Measurements from ENCODE around the gene CLHC1.
"Not testable (repeated sequence)": the region's sequence is repeated elsewhere in the genome, so short reads cannot be mapped to it uniquely, and the experiment has no call there.

Gene CLHC1

DNA sequence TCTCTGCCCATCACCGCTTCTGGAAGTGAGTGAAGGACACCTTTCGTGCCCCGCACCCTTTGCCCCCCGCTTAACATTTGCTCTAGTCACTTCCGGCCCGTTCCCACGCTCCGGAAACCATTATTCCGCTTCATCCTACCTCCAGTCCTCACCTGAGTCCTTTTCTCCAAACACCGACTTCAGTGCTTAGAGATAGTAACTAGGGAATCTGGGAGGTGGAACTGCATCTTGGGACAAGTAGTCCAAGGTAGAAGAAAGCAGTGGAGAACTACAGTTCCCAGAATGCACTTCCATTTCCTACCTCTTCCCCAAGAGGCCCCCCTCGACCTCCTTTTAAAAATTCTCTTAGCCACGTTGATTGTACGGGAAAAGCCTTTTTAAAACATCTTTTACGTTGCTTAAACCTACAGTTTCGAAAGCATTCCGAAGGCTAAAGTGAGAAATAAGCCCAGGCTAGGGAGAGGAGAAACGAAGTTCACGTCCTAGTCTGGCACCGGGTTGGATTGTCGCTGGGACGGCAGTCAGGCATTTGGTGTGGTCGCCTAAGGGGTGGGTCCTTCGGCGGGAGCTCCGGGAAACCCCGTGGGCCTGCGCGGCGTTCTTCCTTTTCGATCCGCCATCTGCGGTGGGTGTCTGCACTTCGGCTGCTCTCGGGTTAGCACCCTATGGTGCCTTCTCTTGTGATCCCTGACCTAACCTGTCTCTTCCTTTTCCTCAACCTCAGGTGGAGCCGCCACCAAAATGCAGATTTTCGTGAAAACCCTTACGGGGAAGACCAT lies at the start of gene CLHC1, which contains the start of gene RPS27A:
Gene CLHC1, minus strand, starts transcription at position 210 of the 779 bp plus-strand sequence. CDS start 9,882 bp downstream, outside the sequence.
Gene RPS27A, plus strand, starts transcription at position 605 of the 779 bp plus-strand sequence. Its CDS starts 137 bp downstream, at position 742.
- DNase-seq: peak; percentile 93

DNA sequence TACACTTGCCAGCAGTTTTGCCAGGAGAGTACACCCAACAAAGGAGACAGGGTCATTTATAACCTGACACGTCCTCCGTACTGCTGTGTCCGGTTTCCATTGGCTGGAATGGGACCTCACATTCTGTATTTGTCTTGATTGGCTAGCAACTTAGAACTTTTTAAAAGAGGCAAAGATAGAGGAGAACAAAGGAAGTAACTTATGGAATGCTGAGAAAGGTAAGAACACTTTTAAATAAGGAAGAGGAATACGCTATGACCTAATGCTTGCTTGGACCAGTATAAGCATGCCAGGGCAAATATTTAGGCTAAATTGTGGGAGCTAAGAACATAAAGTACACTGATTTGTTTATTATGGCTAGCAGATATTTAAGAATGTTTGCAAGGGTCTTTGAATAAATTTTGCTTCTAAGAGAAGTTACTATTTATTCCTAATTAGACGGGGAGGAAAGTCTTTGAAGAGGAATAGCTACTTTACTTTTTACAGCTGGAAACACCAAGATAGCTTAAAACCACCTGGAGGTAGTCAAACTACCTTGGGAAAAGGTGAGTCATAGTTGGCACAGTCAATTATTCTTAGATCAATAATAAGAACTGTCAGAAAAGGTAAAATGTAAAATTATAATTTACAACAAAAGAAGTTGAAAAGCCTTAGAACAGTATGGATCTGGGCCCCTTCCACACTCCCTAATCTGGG lies 48.9 kb upstream of the CLHC1 start:
- not testable (repeated sequence) for DNase-seq

DNA sequence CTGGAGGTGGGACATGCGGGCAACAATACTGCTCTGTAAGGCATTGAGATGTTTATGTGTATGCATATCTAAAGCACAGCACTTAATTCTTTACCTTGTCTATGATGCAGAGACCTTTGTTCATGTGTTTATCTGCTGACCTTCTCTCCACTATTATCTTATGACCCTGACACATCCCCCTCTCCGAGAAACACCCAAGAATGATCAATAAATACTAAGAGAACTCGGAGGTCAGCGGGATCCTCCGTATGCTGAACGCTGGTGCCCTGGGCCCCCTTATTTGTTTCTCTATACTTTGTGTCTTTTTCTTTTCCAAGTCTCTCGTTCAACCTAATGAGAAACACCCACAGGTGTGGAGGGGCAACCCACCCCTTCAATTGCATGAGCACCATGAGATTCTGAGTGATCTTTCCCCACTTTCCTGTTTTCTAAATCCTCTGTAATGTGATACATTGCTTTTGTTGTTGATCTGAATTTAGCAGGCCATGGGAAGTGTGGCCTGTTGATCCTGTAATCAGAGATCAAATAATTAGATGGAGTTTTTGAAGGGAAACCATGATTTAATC lies 47.8 kb upstream of the CLHC1 start:
- DNase-seq: not testable (repeated sequence)

DNA sequence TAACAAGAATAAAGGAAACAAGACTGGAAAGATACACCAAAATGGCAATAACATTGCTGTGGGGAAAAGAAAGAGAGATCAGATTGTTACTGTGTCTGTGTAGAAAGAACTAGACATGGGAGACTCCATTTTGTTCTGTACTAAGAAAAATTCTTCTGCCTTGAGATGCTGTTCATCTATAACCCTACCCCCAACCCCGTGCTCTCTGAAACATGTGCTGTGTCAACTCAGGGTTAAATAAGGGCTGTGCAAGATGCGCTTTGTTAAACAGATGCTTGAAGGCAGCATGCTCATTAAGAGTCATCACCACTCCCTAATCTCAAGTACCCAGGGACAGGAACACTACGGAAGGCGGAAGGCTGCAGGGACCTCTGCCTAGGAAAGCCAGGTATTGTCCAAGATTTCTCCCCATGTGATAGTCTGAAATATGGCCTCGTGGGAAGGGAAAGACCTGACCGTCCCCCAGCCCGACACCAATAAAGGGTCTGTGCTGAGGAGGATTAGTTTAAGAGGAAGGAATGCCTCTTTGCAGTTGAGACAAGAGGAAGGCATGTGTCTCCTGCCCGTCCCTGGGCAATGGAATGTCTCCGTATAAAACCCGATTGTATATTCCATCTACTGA lies 47.2 kb upstream of the CLHC1 start:
- DNase-seq: not testable (repeated sequence)

DNA sequence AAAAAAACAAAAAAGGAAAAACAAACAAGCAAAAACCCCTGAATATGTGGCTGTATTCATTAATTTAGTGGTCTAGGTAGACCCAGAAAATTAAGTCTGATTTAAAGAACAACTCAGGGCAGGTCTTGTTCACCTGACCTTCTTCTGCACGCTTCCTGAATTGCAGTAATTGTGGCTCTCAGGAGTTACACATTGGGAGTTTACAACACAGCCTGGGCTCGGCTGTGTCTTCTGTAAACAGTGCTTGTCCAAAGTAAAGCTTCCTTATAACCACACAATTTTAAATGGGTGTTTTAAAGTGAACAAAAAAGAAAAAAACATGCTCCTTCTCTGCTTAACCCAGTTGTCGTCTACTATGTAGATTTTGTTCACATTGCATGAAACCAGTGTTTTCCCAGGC lies 45.2 kb upstream of the CLHC1 start:
- no peak for DNase-seq

DNA sequence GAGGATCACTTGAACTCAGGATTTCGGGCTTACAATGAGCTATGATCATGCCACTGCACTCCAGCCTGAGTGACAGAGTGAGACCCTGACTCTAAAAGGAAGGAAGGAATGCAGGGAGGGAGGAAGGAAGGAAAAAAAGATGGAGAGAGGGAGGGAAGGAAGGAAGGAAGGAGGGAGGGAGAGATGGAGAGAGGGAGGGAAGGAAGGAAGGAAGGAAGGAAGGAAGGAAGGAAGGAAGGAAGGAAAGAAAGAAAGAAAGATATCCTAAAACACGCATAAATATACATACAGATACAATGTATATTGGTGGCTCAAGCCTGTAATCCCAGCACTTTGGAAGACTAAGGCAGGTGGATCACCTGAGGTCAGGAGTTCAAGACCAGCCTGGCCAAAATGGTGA lies 42.3 kb upstream of the CLHC1 start:
- not testable (repeated sequence) for DNase-seq

DNA sequence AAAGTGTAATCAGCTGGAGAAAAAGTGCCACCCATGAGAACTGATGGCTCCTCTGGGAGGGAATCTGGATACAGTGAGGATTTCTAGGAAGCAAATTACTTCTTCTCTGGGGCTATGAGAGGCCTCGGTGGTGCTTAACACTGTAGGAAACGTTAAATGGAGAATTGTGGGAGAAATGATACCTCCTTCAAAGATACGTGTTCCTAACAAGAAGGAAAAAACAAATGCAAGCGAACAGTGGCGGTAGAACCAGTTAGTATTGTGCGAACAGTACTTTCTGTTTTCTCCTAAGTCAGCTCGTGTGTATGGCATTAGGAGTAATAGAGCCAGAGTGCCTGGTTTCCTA lies 37.5 kb upstream of the CLHC1 start:
- DNase-seq: no peak

DNA sequence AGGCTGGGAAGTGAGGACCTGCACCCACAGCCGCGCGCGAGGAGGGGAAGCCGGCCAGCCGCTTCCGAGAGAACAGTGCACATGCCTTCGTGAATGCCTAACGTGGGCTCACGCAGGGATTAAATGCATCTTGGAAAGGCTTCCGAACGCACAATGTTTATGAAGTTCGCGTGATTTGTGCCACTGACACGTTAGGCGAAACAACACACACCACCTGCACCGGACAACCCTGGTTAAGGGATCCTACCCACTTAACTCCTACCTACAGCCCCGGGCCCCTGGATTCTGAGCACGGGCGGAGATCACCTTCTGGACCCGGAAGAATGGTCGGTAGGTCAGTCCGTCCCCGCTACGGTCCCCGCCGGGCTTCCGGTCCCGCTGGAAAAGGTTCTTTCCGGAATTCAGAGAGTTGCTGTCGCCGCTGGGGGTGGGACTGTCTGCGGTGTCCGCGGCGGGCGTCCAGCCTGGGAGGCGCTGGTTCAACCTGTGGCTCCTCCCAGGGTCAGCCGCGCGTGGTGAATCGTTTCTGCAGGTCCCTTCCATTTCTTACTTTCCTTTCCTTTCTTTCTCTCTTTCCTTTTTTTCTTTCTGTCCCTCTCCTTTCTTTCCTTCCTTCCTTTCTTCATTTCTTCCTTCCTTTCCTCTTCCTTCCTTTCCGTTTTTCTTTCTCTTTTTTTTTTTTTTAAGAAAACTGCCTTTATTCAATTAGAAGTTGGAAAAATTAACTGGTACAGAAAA lies 37.0 kb upstream of the CLHC1 start, which contains the start of gene MTIF2:
Gene MTIF2, minus strand, starts transcription at position 325 of the 738 bp plus-strand sequence. CDS start 5,373 bp downstream, outside the sequence.
- DNase-seq: peak; percentile 61

DNA sequence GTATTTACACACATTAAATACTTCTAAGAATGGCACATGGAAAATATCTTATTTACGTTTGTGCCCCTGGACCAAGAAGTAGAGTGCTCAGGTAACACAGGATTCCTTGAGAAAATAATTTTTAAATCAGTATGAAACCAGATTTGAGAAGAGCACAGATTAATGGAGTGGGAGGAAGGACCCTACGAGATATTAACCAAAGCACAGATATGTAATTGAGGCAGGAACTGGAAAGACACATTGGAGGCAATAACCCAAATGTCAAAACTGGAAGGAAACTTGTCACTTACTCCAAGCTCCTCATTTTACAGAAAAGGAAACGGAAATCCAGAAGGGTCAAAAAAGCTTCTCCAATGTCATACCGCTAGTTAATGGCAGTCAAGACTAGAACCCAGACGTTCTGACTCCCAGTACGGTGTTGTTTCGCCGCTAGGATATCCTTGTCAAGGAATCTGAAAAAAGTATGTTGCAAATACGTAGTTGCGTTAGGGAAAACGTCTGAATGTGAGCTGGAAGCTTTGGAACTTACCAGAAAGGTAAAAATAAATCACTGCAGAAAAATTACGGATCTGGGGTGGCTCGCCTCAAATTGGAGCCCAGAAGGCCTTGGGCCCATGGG lies 36.3 kb upstream of the CLHC1 start:
- no peak for DNase-seq

DNA sequence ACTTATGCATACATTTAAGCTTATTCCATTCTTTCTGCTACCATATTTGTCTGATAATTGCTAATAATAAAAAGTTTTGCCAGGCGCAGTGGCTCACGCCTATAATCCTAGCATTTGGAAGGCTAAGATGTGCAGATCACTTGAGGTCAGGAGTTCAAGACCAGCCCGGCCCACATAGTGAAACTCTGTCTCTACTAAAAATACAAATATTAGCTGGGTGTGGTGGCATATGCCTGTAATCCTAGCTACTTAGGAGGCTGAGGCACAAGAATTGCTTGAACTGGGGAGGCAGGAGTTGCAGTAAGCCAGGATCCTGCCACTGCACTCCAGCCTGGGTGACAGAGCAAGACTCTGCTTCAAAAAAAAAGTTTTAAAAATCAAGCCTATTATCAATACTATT lies 27.5 kb upstream of the CLHC1 start:
- DNase-seq: not testable (repeated sequence)

DNA sequence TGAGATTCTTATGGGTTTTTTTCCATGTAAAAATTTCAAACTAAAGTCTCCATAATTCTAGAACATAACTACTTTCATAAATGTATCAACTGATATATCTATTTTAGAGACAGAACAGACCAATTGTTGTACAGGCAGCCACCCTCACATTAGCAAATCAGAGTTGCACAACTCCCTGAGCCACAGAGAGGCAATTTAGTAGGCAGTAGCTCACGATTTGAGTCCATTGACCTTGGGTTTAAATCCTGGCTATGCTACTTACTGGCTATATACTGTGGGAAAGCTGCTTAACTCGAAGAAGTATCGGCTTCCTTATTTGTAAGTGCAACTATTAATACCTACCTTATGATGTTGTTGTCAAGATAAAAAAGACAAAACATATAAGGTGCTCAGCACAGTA lies 20.7 kb upstream of the CLHC1 start:
- no peak for DNase-seq

DNA sequence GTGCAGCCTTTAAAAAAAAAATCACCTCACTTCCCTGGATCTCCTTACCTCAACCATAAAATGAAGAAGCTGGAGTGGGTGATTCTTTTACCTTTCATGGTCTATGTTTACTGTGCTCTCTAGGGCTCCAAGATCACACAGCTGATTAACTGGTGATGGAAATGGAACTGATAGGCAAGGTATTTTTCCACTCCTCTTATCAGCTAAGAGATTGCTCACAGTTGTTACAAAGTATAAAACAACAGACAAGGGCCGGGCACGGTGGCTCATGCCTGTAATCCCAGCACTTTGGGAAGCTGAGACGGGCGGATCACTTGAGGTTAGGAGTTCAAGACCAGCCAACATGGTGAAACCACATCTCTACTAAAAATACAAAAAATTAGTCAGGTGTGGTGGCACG lies 14.9 kb upstream of the CLHC1 start:
- no peak for DNase-seq

DNA sequence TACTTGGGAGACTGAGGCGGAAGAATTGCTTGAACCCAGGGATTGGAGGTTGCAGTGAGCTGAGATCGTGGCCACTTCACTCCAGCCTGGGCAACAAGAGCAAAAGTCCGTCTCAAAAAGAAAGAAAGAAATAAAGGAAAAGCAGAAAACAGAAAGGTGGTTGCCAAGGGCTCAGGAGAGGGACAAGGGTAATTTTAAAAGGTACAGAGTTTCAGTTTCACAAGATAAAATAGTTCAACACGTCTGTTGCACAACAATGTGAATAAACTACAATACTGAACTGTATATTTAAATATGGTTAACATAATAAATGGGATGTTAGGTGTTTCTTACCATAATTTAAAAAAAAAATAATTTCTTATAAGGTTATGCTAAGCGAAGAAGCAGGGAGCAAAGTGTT lies 13.3 kb upstream of the CLHC1 start:
- DNase-seq: no peak

DNA sequence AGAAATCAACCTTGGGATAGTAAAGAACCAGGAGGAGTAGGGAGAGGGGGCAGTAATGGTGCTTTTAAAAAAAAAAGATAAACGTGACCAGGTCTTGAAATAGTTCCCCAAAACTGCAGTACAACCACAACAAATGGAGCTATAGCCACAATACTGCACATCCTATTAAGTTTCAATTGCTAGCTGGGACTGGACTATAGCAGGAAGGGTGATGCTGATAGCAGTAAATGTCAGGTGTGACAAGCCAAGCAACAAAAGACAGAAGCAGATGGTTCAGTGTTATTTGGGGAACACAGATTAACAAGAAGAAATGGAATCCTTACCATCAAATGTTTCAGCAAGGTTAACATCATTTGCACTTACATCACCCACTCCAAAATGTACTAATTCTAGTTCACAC lies 10.5 kb upstream of the CLHC1 start:
- DNase-seq: no peak

DNA sequence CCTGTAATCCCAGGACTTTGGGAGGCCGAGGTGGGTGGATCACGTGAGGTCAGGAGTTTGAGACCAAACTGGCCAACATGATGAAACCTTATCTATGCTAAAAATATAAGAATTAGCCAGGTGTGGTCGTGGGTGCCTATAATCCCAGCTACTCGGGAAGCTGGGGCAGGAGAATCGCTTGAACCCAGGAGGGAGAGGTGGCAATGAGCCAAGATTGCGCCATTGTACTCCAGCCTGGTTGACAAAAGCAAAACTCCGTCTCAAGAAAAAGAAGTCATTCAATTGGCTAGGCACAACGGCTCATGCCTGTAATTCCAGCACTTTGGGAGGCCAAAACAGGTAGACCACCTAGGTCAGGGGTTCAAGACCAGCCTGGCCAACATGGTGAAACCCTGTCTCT lies 9.5 kb upstream of the CLHC1 start:
- not testable (repeated sequence) for DNase-seq

DNA sequence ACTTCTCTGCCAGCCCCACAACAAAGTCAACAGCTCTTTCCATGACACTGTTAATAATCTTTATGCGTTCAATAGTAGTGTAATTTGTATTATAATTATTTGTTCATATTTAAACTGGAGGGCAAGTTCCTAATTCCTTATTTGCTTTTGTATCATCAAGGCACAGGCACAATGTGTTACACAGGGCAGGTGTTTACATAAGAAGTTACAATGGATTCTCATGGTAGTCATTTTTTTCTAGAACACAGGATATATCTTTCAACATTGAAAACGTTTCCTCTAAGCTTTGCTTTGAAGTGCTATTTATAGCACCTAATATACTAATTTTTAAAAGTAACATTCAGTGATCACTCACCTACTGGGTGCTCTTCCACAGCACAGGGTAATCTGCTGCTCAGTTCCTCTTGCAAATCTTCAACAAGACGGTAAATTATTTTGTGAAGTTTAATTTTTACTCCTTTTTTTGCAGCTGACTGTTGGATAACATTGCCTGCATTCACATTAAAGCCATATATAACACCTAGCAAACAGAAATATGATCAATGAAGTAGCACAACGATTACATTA lies 7.6 kb upstream of the CLHC1 start:
- DNase-seq: no peak

DNA sequence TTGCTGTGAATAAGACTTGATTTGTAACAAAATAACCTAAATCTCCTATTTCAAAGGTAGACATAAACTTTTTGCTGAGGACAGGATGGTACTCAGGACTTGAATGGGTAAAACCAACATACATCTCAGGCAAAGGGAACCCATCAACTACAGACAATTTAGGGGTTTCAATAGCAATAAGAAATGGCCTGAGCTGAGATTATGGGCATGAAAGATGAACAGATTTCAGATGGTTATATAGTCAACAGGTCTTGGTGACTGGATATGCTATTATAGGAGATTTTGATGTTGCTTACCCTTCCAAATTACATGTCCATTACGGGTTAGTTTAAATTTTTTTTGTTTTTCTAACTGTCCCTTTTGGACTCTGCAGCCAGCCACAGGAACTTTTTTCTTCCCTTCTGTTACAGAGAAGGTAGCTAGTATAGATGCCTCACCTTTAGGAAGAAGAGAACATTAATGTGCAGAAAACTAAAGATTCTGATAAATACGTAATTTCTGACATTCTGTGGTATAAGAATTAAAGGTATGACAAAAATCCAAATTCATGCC lies 5.0 kb upstream of the CLHC1 start:
- DNase-seq: no peak

DNA sequence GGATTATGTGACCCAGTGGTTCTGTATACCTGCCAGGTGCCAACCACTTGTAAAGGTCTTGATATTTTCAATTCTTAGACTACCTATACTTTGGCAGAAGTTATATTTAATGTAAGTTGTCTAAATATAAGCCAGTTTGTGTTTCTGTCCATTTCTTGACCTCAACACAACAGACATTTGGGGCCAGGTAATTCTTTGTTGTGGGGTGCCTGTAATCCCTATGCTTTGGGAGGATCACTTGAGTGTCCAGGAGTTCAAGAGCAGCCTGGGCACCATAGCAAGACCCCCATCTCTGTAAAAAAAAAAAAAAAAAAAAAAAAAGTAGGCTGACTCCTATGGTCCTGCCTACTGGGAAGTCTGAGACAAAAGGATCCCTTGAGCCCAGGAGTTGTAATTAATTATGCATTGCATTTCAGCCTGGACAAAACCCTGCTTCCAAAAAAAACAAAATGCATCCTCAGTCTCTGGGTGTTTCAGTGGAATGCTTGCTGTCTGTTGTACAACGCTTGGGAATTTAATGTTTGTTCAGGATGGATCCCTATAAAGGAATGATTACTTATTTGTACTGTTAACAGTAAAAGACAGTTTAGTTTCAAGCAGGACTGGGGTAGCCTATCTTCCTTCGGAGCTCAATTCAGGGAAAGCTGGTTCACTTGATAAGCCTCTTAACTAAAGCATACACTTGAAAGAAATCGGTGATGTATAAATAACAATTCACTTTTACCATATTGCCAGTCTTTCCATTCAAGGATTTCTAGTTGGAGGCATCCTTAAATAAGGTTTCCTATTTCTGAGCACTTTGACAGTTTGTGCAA lies 3.8 kb upstream of the CLHC1 start:
- no peak for DNase-seq

DNA sequence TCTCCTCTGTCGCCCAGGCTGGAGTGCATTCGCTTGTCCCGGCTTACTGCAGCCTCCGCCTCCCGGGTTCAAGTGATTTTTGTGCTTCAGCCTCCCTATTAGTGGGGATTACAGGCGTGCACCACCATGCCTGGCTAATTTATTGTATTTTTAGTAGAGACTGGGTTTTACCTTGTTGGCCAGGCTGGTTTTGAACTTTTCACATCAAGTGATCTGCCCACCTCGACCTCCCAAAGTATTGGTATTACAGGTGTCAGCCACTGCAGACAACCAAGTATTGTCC lies 1.5 kb upstream of the CLHC1 start:
- no peak for DNase-seq

DNA sequence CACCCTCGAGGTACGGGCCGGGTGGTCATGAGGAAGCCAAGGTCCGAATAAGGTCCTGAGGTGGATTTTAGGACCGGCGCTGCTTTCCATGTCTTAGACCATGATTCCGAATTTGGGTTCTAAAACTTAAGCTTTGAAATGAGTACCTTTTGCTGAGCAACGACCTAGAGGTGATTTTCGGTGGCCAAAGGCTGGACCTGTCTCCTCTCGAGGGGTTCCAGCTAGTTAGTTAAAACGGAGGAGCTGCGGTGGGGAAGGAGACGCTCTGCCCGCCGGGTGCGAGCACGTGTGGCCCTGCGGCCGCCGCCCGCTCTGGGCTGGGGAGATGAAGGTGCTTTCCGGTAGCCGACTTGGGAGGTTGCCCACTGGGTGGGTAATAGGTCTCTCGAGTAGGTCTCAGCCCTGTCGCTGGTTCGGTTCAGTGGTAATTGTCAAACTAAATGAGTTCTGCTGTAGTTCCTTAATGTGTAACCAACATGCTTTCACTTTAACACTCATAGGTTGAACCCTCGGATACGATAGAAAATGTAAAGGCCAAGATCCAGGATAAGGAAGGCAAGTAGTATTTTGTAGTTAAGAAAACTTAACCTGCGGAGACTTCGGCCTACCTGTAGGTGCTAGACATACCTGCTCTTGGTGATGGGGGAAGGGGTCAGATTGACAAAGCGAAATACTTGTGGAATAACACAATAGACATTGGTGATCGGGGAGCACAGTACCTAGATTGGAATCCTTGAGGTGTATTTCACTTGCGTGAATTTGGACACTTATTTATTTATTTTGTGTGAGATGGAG lies 967 bp upstream of the CLHC1 start:
- DNase-seq: peak; percentile 11
